DMS153 (cell line): ENCODE data around the gene PRKCQ.

Experiments
- DNase-seq: peaks from one replicate; lab custom pipeline; 2025; lab: John Stamatoyannopoulos, UW

Gene PRKCQ

GRCh38 chr10:6567203-6567703 lies 12.8 kb downstream of the PRKCQ start:
- no peak for DNase-seq

GRCh38 chr10:6565588-6565987 lies 14.5 kb downstream of the PRKCQ start:
- no peak for DNase-seq

GRCh38 chr10:6564367-6564766 lies 15.7 kb downstream of the PRKCQ start:
- DNase-seq: no peak

GRCh38 chr10:6563731-6564130 lies 16.3 kb downstream of the PRKCQ start:
- DNase-seq: no peak

GRCh38 chr10:6563075-6563474 lies 17.0 kb downstream of the PRKCQ start:
- no peak for DNase-seq

- DNase-seq: no peak
These were observed 17.9 kb downstream of the PRKCQ start for GRCh38 chr10:6562221-6562620.

- no peak for DNase-seq
These were observed 18.5 kb downstream of the PRKCQ start for GRCh38 chr10:6561552-6561951.

- DNase-seq: no peak
These were observed 21.2 kb downstream of the PRKCQ start for GRCh38 chr10:6558759-6559461.

- no peak for DNase-seq
These were observed 21.8 kb downstream of the PRKCQ start for GRCh38 chr10:6558272-6558671.

GRCh38 chr10:6553937-6554336 lies 26.1 kb downstream of the PRKCQ start:
- DNase-seq: no peak

GRCh38 chr10:6543431-6544005 lies 36.6 kb downstream of the PRKCQ start:
- no peak for DNase-seq

GRCh38 chr10:6542999-6543430 lies 37.1 kb downstream of the PRKCQ start:
- DNase-seq: peak; percentile 6

GRCh38 chr10:6539833-6540232 lies 40.2 kb downstream of the PRKCQ start:
- DNase-seq: no peak

- no peak for DNase-seq
These were observed 42.3 kb downstream of the PRKCQ start for GRCh38 chr10:6537770-6538169.

- no peak for DNase-seq
These were observed 44.0 kb downstream of the PRKCQ start for GRCh38 chr10:6536102-6536501.

- DNase-seq: no peak
These were observed 44.8 kb downstream of the PRKCQ start for GRCh38 chr10:6535156-6535764.

GRCh38 chr10:6532321-6532720 lies 47.8 kb downstream of the PRKCQ start:
- no peak for DNase-seq

- DNase-seq: no peak
These were observed 49.1 kb downstream of the PRKCQ start for GRCh38 chr10:6530966-6531365.

- DNase-seq: no peak
These were observed 49.8 kb downstream of the PRKCQ start for GRCh38 chr10:6530211-6530840.

GRCh38 chr10:6528198-6528950 lies 51.7 kb downstream of the PRKCQ start:
- DNase-seq: no peak

- DNase-seq: no peak
These were observed 54.4 kb downstream of the PRKCQ start for GRCh38 chr10:6525599-6526165.

GRCh38 chr10:6522230-6522629 lies 57.8 kb downstream of the PRKCQ start:
- DNase-seq: no peak
